Pancreas (tissue), 10 donors: ENCODE results near the gene LSAMP. TPM values are rescaled to one million over a fixed set of nuclear protein-coding genes. Genes with fewer than 3 reads are reported as not detected.

Source experiments
- ATAC-seq, 4 donors: fragments of 200-7000 bp; cut with Tn5 transposase; one replicate each; pipeline versions ENCODE4 v1.8.0 to v1.9.1; 2020; ENCODE audit warnings: mild to moderate bottlenecking in 4 of 4, moderate library complexity in 4 of 4
- DNase-seq, 6 donors: peaks; one replicate each; pipeline ENCODE4 v3.0.0-alpha.2; 2020
- FAIRE-seq: peaks from 2 replicates; lab custom pipeline; 2012; peaks lifted over from hg19 to GRCh38; lab: Jason Lieb, UNC
- H3K27ac ChIP-seq, 4 donors: fragments of 200-600 bp; sonication (generic); 1 replicate in 3 of 4; 2 replicates in 1 of 4; pipeline versions ENCODE4 v1.5.0 to v1.8.0; 2020
- H3K27me3 ChIP-seq, 4 donors: fragments of 200-600 bp; one replicate each; pipeline ENCODE4 v1.8.0; 2021
- H3K36me3 ChIP-seq, 3 donors: fragments of 200-600 bp; sonication (generic) in 1 of 3; one replicate each; pipeline versions ENCODE4 v1.5.0 to v1.8.0; 2020 to 2021
- H3K4me1 ChIP-seq, 3 donors: fragments of 200-600 bp; one replicate each; pipeline ENCODE4 v1.8.0; 2021
- H3K4me3 ChIP-seq, 4 donors: fragments of 200-600 bp; sonication (generic) in 2 of 4; one replicate each; pipeline versions ENCODE4 v1.5.0 to v1.8.0; 2020 to 2021
- H3K9me3 ChIP-seq, 4 donors: fragments of 200-600 bp; one replicate each; pipeline ENCODE4 v1.8.0; 2021
- CTCF ChIP-seq, 4 donors: fragments of 200-600 bp; sonication (generic) in 3 of 4; IDR thresholded peaks; one replicate each; pipeline versions ENCODE4 v1.5.0 to v1.8.0; 2021; ENCODE audit warnings: antibody characterized with exemption in 4 of 4
- WGBS, 2 donors: extraction: QIAGEN DNeasy Blood & Tissue Kit; methylation state at CpG; one replicate each; pipeline ENCODE4 v1.1.7; 2013; 5-methylcytosine and 5-hydroxymethylcytosine counted together
- intact Hi-C, 3 donors: fragments of 100-400 bp; cut with DNase I; formaldehyde crosslinking; loops; one replicate each; pipeline versions ENCODE4 v1.11.1 to v1.14.2; 2022
- polyA plus RNA-seq, 2 donors: library from polyadenylated mRNA; stranded (reverse); fragments of 200-250 nt; gene quantifications; one replicate each; pipeline ENCODE4 v1.2.3, GENCODE V29; 2013
- total RNA-seq, 6 donors: library from RNA; stranded (reverse); fragmentation: NEBNext Ultra II Directional in 4 of 6; extraction: Animal tissue kit (Norgen Biotek cat#: 25700) in 4 of 6; gene quantifications; one replicate each; pipeline versions ENCODE4 v1.2.1 to v1.2.4, GENCODE V29; 2021 to 2023
- donor health status: healthy with polysubstance abuse.
- donor health status: DM: no; HTN: no; CAD: no; lungs with moderate emphysema.
- donor health status: DM: no; HTN: no; CAD: no.
- donor health status: control.
- donor health status: control.
- donor health status: Bipolar disorder and iron deficiency.
- donor health status: DM: yes; HTN: yes; CAD: no.
- donor health status: DM: no; HTN: no; CAD: no.
- donor health status: DM: no; HTN: no; CAD: no.
- donor health status: DM: yes; HTN: yes; CAD: no.

The LSAMP gene
- total and polyA plus RNA-seq, 8 donors: 0.51 to 5.5 (median 1.5) TPM

GRCh38 chr3:116405231-116405630 is 40.1 kb downstream of the LSAMP start:
- ATAC-seq (no peak), FAIRE-seq (no peak), DNase-seq (no peak)
- Histone ChIP-seq H3K4me1 (no peaks in the 10 kb centered on the region), H3K27me3 (no peaks in the 10 kb centered on the region), H3K9me3 (no peaks in the 10 kb centered on the region), H3K27ac (no peak overlapping the region), H3K36me3 (no peaks in the 10 kb centered on the region), H3K4me3 (no peak overlapping the region)
- no peak for TF ChIP-seq CTCF (IDR thresholded peaks at IDR 0.05)
- intact Hi-C loops: no loop called here
- 70 to 72% methylated on average over 2 of the region's 2 CpGs for WGBS, 2 donors

GRCh38 chr3:116399701-116400226 is 45.5 kb downstream of the LSAMP start:
- Histone ChIP-seq H3K36me3 (no peaks in the 10 kb centered on the region), H3K4me1 (no peaks in the 10 kb centered on the region), H3K27ac (no peak overlapping the region), H3K27me3 (no peaks in the 10 kb centered on the region), H3K9me3 (no peaks in the 10 kb centered on the region), H3K4me3 (no peak overlapping the region)
- intact Hi-C loops: no loop called here
- FAIRE-seq (no peak), ATAC-seq (no peak), DNase-seq (no peak)
- 53 to 60% methylated on average over 2 of the region's 2 CpGs for WGBS, 2 donors
- TF ChIP-seq CTCF (IDR thresholded peaks at IDR 0.05): no peak

GRCh38 chr3:116394365-116394764 is 50.9 kb downstream of the LSAMP start:
- Histone ChIP-seq H3K4me1 (no peaks in the 10 kb centered on the region), H3K4me3 (no peak overlapping the region), H3K27ac (no peak overlapping the region), H3K36me3 (no peaks in the 10 kb centered on the region), H3K9me3 (no peaks in the 10 kb centered on the region), H3K27me3 (no peaks in the 10 kb centered on the region)
- TF ChIP-seq CTCF (IDR thresholded peaks at IDR 0.05): no peak
- FAIRE-seq (no peak), ATAC-seq (peak in 1 of 4 donors; percentile 22), DNase-seq (no peak)
- intact Hi-C loops: no loop called here
- WGBS, 2 donors: 47 to 49% methylated on average over 4 of the region's 4 CpGs

GRCh38 chr3:116393199-116393598 is 52.1 kb downstream of the LSAMP start:
- ATAC-seq: no peak
- 58 to 67% methylated on average over 3 of the region's 3 CpGs for WGBS, 2 donors
- intact Hi-C loops: no loop called here

More at GRCh38 chr3:116393199-116393598, 52.1 kb downstream of the LSAMP start:
- Histone ChIP-seq H3K27me3 (no peaks in the 10 kb centered on the region), H3K9me3 (no peaks in the 10 kb centered on the region), H3K4me3 (no peak overlapping the region), H3K4me1 (no peaks in the 10 kb centered on the region), H3K27ac (no peak overlapping the region), H3K36me3 (no peaks in the 10 kb centered on the region)
- FAIRE-seq (no peak), DNase-seq (peak in 1 of 6 donors; percentile 28)
- TF ChIP-seq CTCF (IDR thresholded peaks at IDR 0.05): no peak
